ENCODE measurements around the gene TEKTIP1. TPM values are rescaled to one million over a fixed set of nuclear protein-coding genes. Genes with fewer than 3 reads are reported as not detected.
"Not testable (repeated sequence)": the region's sequence is repeated elsewhere in the genome, so short reads cannot be mapped to it uniquely, and the experiment has no call there.

Gene TEKTIP1
- total RNA-seq, 4 donors from 2014 or later = 0.78 TPM; not detected in 3

GRCh38 chr19:3506384-3507340, 32.3 kb upstream of the TEKTIP1 start:
- intact Hi-C loops (cut with DNase I; ENCODE audit: low total_unique reads) = no loop called here
- peak overlapping the region; percentile 75 for H3K4me3 ChIP-seq (ENCODE audit: low read depth, poor library complexity, severe bottlenecking)
- TF ChIP-seq CTCF (IDR thresholded peaks at IDR 0.05) = no peak
- 0 to 1% methylated on average over 30 to 39 of the region's 69 CpGs for WGBS, 2 donors
- peak; percentile 27 to 92 for DNase-seq (ENCODE audit: low spot score in 2 of 2)

GRCh38 chr19:3507371-3508120, 31.4 kb upstream of the TEKTIP1 start:
- peak in 1 of 2 donors; percentile 88 for DNase-seq (ENCODE audit: low spot score in 2 of 2)
- TF ChIP-seq CTCF (IDR thresholded peaks at IDR 0.05) (no peak), POLR2A (IDR thresholded peaks at IDR 0.05) (no peak)
- WGBS, 2 donors = 28 to 35% methylated on average over 31 of the region's 31 CpGs
- intact Hi-C loops (cut with DNase I; ENCODE audit: low total_unique reads) = no loop called here
- no peak overlapping the region for H3K4me3 ChIP-seq (ENCODE audit: low read depth, poor library complexity, severe bottlenecking)

GRCh38 chr19:3508121-3508661, 30.8 kb upstream of the TEKTIP1 start:
- H3K4me3 ChIP-seq (ENCODE audit: low read depth, poor library complexity, severe bottlenecking); intact Hi-C loops (cut with DNase I; ENCODE audit: low total_unique reads): not testable (repeated sequence)
- 87% methylated on average over 18 of the region's 18 CpGs for WGBS, 2 donors
- peak in 1 of 2 donors; percentile 80 for DNase-seq (ENCODE audit: low spot score in 2 of 2)

GRCh38 chr19:3508771-3509535, 30.0 kb upstream of the TEKTIP1 start:
- TF ChIP-seq POLR2A (IDR thresholded peaks at IDR 0.05) (no peak), CTCF (IDR thresholded peaks at IDR 0.05) (no peak)
- intact Hi-C loops (cut with DNase I; ENCODE audit: low total_unique reads) = no loop called here
- DNase-seq (ENCODE audit: low spot score in 2 of 2) = peak in 1 of 2 donors; percentile 85
- 87% methylated on average over 22 to 23 of the region's 23 CpGs for WGBS, 2 donors
- no peak overlapping the region for H3K4me3 ChIP-seq (ENCODE audit: low read depth, poor library complexity, severe bottlenecking)

GRCh38 chr19:3509566-3509989, 29.4 kb upstream of the TEKTIP1 start:
- TF ChIP-seq POLR2A (IDR thresholded peaks at IDR 0.05) (no peak), CTCF (IDR thresholded peaks at IDR 0.05) (no peak)
- WGBS, 2 donors = 79 to 81% methylated on average over 15 of the region's 15 CpGs
- H3K4me3 ChIP-seq (ENCODE audit: low read depth, poor library complexity, severe bottlenecking) = no peak overlapping the region
- intact Hi-C loops (cut with DNase I; ENCODE audit: low total_unique reads) = no loop called here
- no peak for DNase-seq (ENCODE audit: low spot score in 2 of 2)
